ENCODE results near the gene GPR37.

GRCh38 chr7:124769136-124769535 lies 3.5 kb upstream of the GPR37 start:
- TF ChIP-seq CTCF (IDR thresholded peaks at IDR 0.05; ENCODE audit: extremely low read depth in 1 of 2, insufficient read depth in 1 of 2, low read depth in 1 of 2, low read length in 2 of 2) (no peak), EZH2 (IDR thresholded peaks at IDR 0.05; ENCODE audit: borderline replicate concordance, low read depth, low read length, severe bottlenecking) (no peak), MAX (IDR thresholded peaks at IDR 0.05; ENCODE audit: insufficient read depth, insufficient read length) (no peak), POLR2A (IDR thresholded peaks at IDR 0.05; ENCODE audit: low read depth, low read length) (no peak)

Measured in endothelial cell of umbilical vein (primary cell).